Naive thymus-derived CD4-positive, alpha-beta T cell (primary cell): ENCODE measurements around the gene FBXL5. TPM values are rescaled to one million over a fixed set of nuclear protein-coding genes. Genes with fewer than 3 reads are reported as not detected.

ENCODE experiments used
- ATAC-seq: fragments of 150-1000 bp; cut with Tn5 transposase; 2 replicates; pipeline ENCODE4 v1.10.0; 2021; ENCODE audit warnings: mild to moderate bottlenecking, moderate library complexity
- CTCF ChIA-PET: fragments of 350-600 bp; sonication (Branson Sonifier 250); formaldehyde crosslinking; loops from one replicate; lab custom pipeline; 2021; ENCODE audit warnings: antibody characterized with exemption; lab: Charles Lee
- POLR2A ChIA-PET: fragments of 350-600 bp; sonication (Branson Sonifier 250); formaldehyde crosslinking; loops from one replicate; lab custom pipeline; 2021; ENCODE audit warnings: antibody characterized with exemption, inconsistent platforms; lab: Charles Lee
- DNase-seq, 9 donors: peaks; one replicate each; pipeline versions ENCODE4 v3.0.0 to v3.0.0-alpha.2; 2020 to 2022; ENCODE audit warnings: mixed read lengths in 1 of 9
- H3K27ac ChIP-seq: one replicate; pipeline ENCODE4 v1.7.0; 2013; ENCODE audit warnings: mild to moderate bottlenecking, low read depth, low read length, moderate library complexity
- H3K27me3 ChIP-seq, 2 donors: one replicate each; pipeline ENCODE4 v1.7.0; 2013; ENCODE audit warnings: low read length in 2 of 2, mild to moderate bottlenecking in 2 of 2, moderate library complexity in 2 of 2; ENCODE audit not compliant: control insufficient read depth in 2 of 2, insufficient read depth in 2 of 2
- H3K36me3 ChIP-seq, 3 experiments: 1 replicate in 2 of 3; 2 replicates in 1 of 3; pipeline ENCODE4 v1.7.0; 2013; ENCODE audit warnings: low read length in 3 of 3, mild to moderate bottlenecking in 3 of 3, moderate library complexity in 1 of 3; ENCODE audit not compliant: insufficient read depth in 3 of 3, control insufficient read depth in 2 of 3
- H3K4me1 ChIP-seq, 2 donors: one replicate each; pipeline ENCODE4 v1.7.0; 2013; ENCODE audit warnings: low read length in 2 of 2, mild to moderate bottlenecking in 2 of 2, moderate library complexity in 1 of 2; ENCODE audit not compliant: control insufficient read depth in 2 of 2, insufficient read depth in 2 of 2
- H3K4me3 ChIP-seq: 2 replicates; pipeline ENCODE4 v1.7.0; 2013; ENCODE audit warnings: mild to moderate bottlenecking, low read length
- H3K9me3 ChIP-seq, 3 experiments: 1 replicate in 2 of 3; 2 replicates in 1 of 3; pipeline ENCODE4 v1.7.0; 2013; ENCODE audit warnings: low read length in 3 of 3; ENCODE audit not compliant: control insufficient read depth in 2 of 3
- H3K27ac Mint-ChIP-seq, 9 donors: one replicate each; pipeline ENCODE4 v1.8.0; 2020 to 2022; ENCODE audit warnings: mixed read lengths in 9 of 9, mild to moderate bottlenecking in 8 of 9, moderate library complexity in 5 of 9, inconsistent platforms in 2 of 9
- H3K27me3 Mint-ChIP-seq, 5 donors: one replicate each; pipeline ENCODE4 v1.8.0; 2021 to 2022; ENCODE audit warnings: mixed read lengths in 5 of 5, mild to moderate bottlenecking in 1 of 5
- H3K36me3 Mint-ChIP-seq, 5 donors: one replicate each; pipeline ENCODE4 v1.8.0; 2020 to 2022; ENCODE audit warnings: mixed read lengths in 5 of 5, mild to moderate bottlenecking in 3 of 5, inconsistent platforms in 1 of 5
- H3K4me1 Mint-ChIP-seq, 7 donors: one replicate each; pipeline ENCODE4 v1.8.0; 2020 to 2022; ENCODE audit warnings: mixed read lengths in 7 of 7, mild to moderate bottlenecking in 3 of 7, inconsistent platforms in 1 of 7
- H3K4me3 Mint-ChIP-seq, 10 donors: one replicate each; pipeline ENCODE4 v1.8.0; 2020 to 2022; ENCODE audit warnings: mild to moderate bottlenecking in 10 of 10, mixed read lengths in 10 of 10, moderate library complexity in 6 of 10, inconsistent platforms in 2 of 10
- H3K9me3 Mint-ChIP-seq, 11 donors: one replicate each; pipeline ENCODE4 v1.8.0; 2020 to 2022; ENCODE audit warnings: mixed read lengths in 11 of 11, mild to moderate bottlenecking in 4 of 11, inconsistent platforms in 1 of 11, moderate library complexity in 1 of 11
- intact Hi-C, 2 donors: fragments of 100-400 bp; cut with micrococcal nuclease; formaldehyde crosslinking; loops; one replicate each; pipeline ENCODE4 v1.15.1; 2023
- polyA plus RNA-seq, 2 donors: library from polyadenylated mRNA; unstranded; fragments of 300-500 nt; fragmentation: Illumina TruSeq; gene quantifications; one replicate each; pipeline ENCODE4 v1.2.3, GENCODE V29; 2021
- total RNA-seq, 6 experiments: library from RNA in 5 of 6; stranded (reverse) in 5 of 6; gene quantifications; 1 replicate in 5 of 6; 2 replicates in 1 of 6; pipeline ENCODE4 v1.2.3 and lab custom pipeline; 2021 to 2026

Gene FBXL5
- total and polyA plus RNA-seq, 7 experiments from 2014 or later = 39.1 to 127 (median 61.6) TPM

- H3K4me3 ChIP-seq = no peak overlapping the region
- Mint-ChIP-seq H3K27me3 (peaks cover 0 to 2% (median 0%) of the 10 kb centered on the region in 5 donors), H3K9me3 (peaks cover 0 to 4% (median 0%) of the 10 kb centered on the region in 11 donors), H3K4me3 (peak overlapping the region; percentile 26 to 99 (median 78)), H3K36me3 (peaks cover 0 to 3% (median 0%) of the 10 kb centered on the region in 5 donors), H3K4me1 (peaks cover 39 to 79% (median 64%) of the 10 kb centered on the region in 7 donors), H3K27ac (peak overlapping the region in 6 of 9 donors; percentile 5 to 98 (median 82))
- no peaks in the 10 kb centered on the region for H3K9me3 ChIP-seq
- CTCF ChIA-PET = interaction anchor here (0.6 to 1.1 kb wide), 3 partner anchors 8 to 100 kb away, joined by 3 to 5 read pairs (median 3); no protein-coding TSS in a partner anchor
- intact Hi-C loops = loop anchor here in 1 of 2 donors (2.0 to 10.0 kb wide), 7 partner anchors 105 to 727 kb away; partner anchors contain the start of genes CD38 and TAPT1
- no peak for ATAC-seq
- peak overlapping the region; percentile 90 for H3K27ac ChIP-seq
- H3K27me3 ChIP-seq = no peaks in the 10 kb centered on the region
- H3K36me3 ChIP-seq = peaks cover 0 to 3% (median 0%) of the 10 kb centered on the region in 3 experiments
- H3K4me1 ChIP-seq = peaks cover 36 to 52% of the 10 kb centered on the region in 2 donors
- POLR2A ChIA-PET = interaction anchor here (1.5 kb wide), 1 partner anchor 649 kb away, joined by 4 read pairs; no protein-coding TSS in a partner anchor
- no peak for DNase-seq
These were observed 3.0 kb downstream of the FBXL5 start for GRCh38 chr4:15652191-15652590.

- H3K27me3 ChIP-seq = no peaks in the 10 kb centered on the region
- CTCF ChIA-PET = interaction anchor here (0.6 to 1.1 kb wide), 6 partner anchors 9 to 554 kb away, joined by 3 to 5 read pairs (median 3); no protein-coding TSS in a partner anchor
- no peaks in the 10 kb centered on the region for H3K9me3 ChIP-seq
- Mint-ChIP-seq H3K27ac (peak overlapping the region in 7 of 9 donors; percentile 5 to 83 (median 51)), H3K27me3 (peaks cover 0 to 2% (median 0%) of the 10 kb centered on the region in 5 donors), H3K9me3 (peaks cover 0 to 4% (median 0%) of the 10 kb centered on the region in 11 donors), H3K4me3 (peak overlapping the region; percentile 26 to 96 (median 50)), H3K36me3 (peaks cover 0 to 3% (median 0%) of the 10 kb centered on the region in 5 donors), H3K4me1 (peaks cover 39 to 78% (median 67%) of the 10 kb centered on the region in 7 donors)
- ATAC-seq (no peak), DNase-seq (peak in 4 of 9 donors; percentile 13 to 31 (median 26))
- H3K27ac ChIP-seq = peak overlapping the region; percentile 47
- intact Hi-C loops = loop anchor here (2.0 to 10.0 kb wide), 10 partner anchors 104 to 1995 kb away; partner anchors contain the start of genes CD38 (in 1 of the 2) and TAPT1 (in 1 of the 2)
- peaks cover 36 to 52% of the 10 kb centered on the region in 2 donors for H3K4me1 ChIP-seq
- peaks cover 0 to 3% (median 0%) of the 10 kb centered on the region in 3 experiments for H3K36me3 ChIP-seq
- POLR2A ChIA-PET = interaction anchor here (1.5 kb wide), 1 partner anchor 649 kb away, joined by 4 read pairs; no protein-coding TSS in a partner anchor
- H3K4me3 ChIP-seq = no peak overlapping the region
These were observed 3.5 kb downstream of the FBXL5 start for GRCh38 chr4:15651676-15652075.

GRCh38 chr4:15649914-15650545 lies 5.1 kb downstream of the FBXL5 start:
- H3K9me3 Mint-ChIP-seq = no peaks in the 10 kb centered on the region
- H3K4me1 Mint-ChIP-seq = peaks cover 39 to 85% (median 77%) of the 10 kb centered on the region in 7 donors
- Histone ChIP-seq H3K27me3 (no peaks in the 10 kb centered on the region), H3K27ac (no peak overlapping the region), H3K9me3 (no peaks in the 10 kb centered on the region), H3K4me3 (no peak overlapping the region), H3K36me3 (no peaks in the 10 kb centered on the region), H3K4me1 (peaks cover 36 to 46% of the 10 kb centered on the region in 2 donors)
- intact Hi-C loops = loop anchor here (1.0 to 10.0 kb wide), 17 partner anchors 11 to 1993 kb away; partner anchors contain the start of genes FAM200B (in 1 of the 2) and TAPT1 (in 1 of the 2)
- peak overlapping the region in 8 of 9 donors; percentile 9 to 71 (median 54) for H3K27ac Mint-ChIP-seq
- DNase-seq (peak; percentile 11 to 83 (median 79)), ATAC-seq (peak; percentile 92)
- POLR2A ChIA-PET = no interaction called here
- peaks cover 0 to 3% (median 0%) of the 10 kb centered on the region in 5 donors for H3K36me3 Mint-ChIP-seq
- H3K27me3 Mint-ChIP-seq = no peaks in the 10 kb centered on the region
- peak overlapping the region; percentile 53 to 74 (median 68) for H3K4me3 Mint-ChIP-seq
- CTCF ChIA-PET = interaction anchor here (0.6 to 1.0 kb wide), 7 partner anchors 10 to 756 kb away, joined by 3 to 8 read pairs (median 3); partner anchors contain the start of gene FAM200B

DNA sequence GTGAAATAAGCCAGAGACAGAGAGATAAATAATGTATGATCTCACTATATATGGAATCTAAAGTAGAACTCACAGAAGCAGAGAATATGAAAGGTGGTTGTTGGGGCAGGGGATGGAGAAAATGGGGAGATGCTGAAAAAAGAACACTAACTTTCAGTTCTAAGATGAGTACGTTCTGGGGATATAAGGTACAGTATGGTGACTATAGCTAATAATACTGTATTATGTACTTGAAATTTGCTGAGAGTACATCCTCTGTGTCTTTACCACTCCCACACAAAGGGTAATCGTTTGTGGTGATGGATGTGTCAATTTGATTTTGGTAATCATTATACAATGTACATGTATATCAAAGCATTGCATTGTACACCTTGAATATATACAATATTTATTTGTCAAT lies 6.6 kb downstream of the FBXL5 start:
- Mint-ChIP-seq H3K36me3 (peaks cover 0 to 8% (median 7%) of the 10 kb centered on the region in 5 donors), H3K4me1 (peaks cover 42 to 91% (median 81%) of the 10 kb centered on the region in 7 donors), H3K9me3 (no peaks in the 10 kb centered on the region), H3K27ac (peak overlapping the region in 1 of 9 donors; percentile 4), H3K27me3 (no peaks in the 10 kb centered on the region), H3K4me3 (peak overlapping the region in 9 of 10 donors; percentile 1 to 62 (median 12))
- no peaks in the 10 kb centered on the region for H3K9me3 ChIP-seq
- H3K27ac ChIP-seq = no peak overlapping the region
- CTCF ChIA-PET = interaction anchor here (0.6 kb wide), 1 partner anchor 166 kb away, joined by 4 read pairs; no protein-coding TSS in a partner anchor
- H3K4me1 ChIP-seq = peaks cover 27 to 43% of the 10 kb centered on the region in 2 donors
- H3K36me3 ChIP-seq = peaks cover 0 to 5% (median 0%) of the 10 kb centered on the region in 3 experiments
- ATAC-seq (no peak), DNase-seq (no peak)
- no peak overlapping the region for H3K4me3 ChIP-seq
- H3K27me3 ChIP-seq = no peaks in the 10 kb centered on the region
- intact Hi-C loops = loop anchor here (2.0 kb wide), 2 partner anchors 20 to 1992 kb away; no protein-coding TSS in a partner anchor
- POLR2A ChIA-PET = no interaction called here

DNA sequence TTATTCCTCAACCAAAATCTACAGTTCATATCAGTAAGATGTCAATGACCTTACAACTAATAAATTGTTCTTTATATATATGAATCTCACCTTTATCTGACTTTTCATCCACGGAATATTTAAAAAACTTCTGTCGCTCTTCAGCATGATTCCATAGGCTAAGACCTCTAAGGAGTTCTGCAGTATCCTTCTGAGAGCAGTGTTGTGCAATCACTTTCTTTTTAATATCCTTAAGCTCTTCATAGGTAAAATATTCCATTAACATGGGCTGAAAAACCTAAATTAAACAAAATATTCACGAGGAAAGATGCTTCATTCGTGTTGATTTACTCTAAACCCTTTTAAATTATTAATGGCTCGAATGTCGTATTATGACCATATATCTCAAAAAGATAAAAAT lies 16.7 kb downstream of the FBXL5 start:
- Histone ChIP-seq H3K9me3 (no peaks in the 10 kb centered on the region), H3K36me3 (peaks cover 9 to 38% (median 9%) of the 10 kb centered on the region in 3 experiments), H3K27ac (no peak overlapping the region), H3K4me1 (peaks cover 0 to 3% of the 10 kb centered on the region in 2 donors), H3K4me3 (no peak overlapping the region), H3K27me3 (no peaks in the 10 kb centered on the region)
- Mint-ChIP-seq H3K27ac (no peak overlapping the region), H3K9me3 (no peaks in the 10 kb centered on the region), H3K27me3 (no peaks in the 10 kb centered on the region), H3K4me1 (peaks cover 5 to 26% (median 14%) of the 10 kb centered on the region in 7 donors), H3K36me3 (peaks cover under 1 to 39% (median 16%) of the 10 kb centered on the region in 5 donors), H3K4me3 (no peak overlapping the region)
- intact Hi-C loops = no loop called here
- ChIA-PET CTCF (interaction anchor here (1.0 kb wide), 1 partner anchor 13 kb away, joined by 5 read pairs; no protein-coding TSS in a partner anchor), POLR2A (interaction anchor here (1.1 kb wide), 1 partner anchor 16 kb away, joined by 3 read pairs; the partner anchor contains the start of gene FBXL5)
- DNase-seq (no peak), ATAC-seq (no peak)

GRCh38 chr4:15636818-15637217 lies 18.3 kb downstream of the FBXL5 start:
- Histone ChIP-seq H3K27me3 (no peaks in the 10 kb centered on the region), H3K27ac (no peak overlapping the region), H3K9me3 (no peaks in the 10 kb centered on the region), H3K4me3 (no peak overlapping the region), H3K4me1 (no peaks in the 10 kb centered on the region), H3K36me3 (peaks cover 9 to 41% (median 9%) of the 10 kb centered on the region in 3 experiments)
- POLR2A ChIA-PET = no interaction called here
- peaks cover 0 to 8% (median 0%) of the 10 kb centered on the region in 11 donors for H3K9me3 Mint-ChIP-seq
- peaks cover 8 to 50% (median 28%) of the 10 kb centered on the region in 5 donors for H3K36me3 Mint-ChIP-seq
- no peak overlapping the region for H3K27ac Mint-ChIP-seq
- no peak overlapping the region for H3K4me3 Mint-ChIP-seq
- CTCF ChIA-PET = no interaction called here
- ATAC-seq (no peak), DNase-seq (no peak)
- H3K27me3 Mint-ChIP-seq = no peaks in the 10 kb centered on the region
- intact Hi-C loops = no loop called here
- H3K4me1 Mint-ChIP-seq = peaks cover 0 to 25% (median 10%) of the 10 kb centered on the region in 7 donors
